OCI-LY1 (cell line): ENCODE data around the gene PGBD5.

Experiments used
- H2AFZ ChIP-seq: fragments of 200-600 bp; sonication (generic), shearing (Covaris generic); 2 replicates; pipeline ENCODE4 v1.6.0; 2014; ENCODE audit warnings: antibody characterized with exemption, mild to moderate bottlenecking, low read length
- H3F3A ChIP-seq: fragments of 200-600 bp; sonication (generic), shearing (Covaris generic); 2 replicates; pipeline ENCODE4 v1.6.0; 2014; ENCODE audit warnings: mild to moderate bottlenecking, antibody characterized with exemption, low read length, moderate library complexity; ENCODE audit not compliant: insufficient read depth
- H3K27ac ChIP-seq: fragments of 200-600 bp; sonication (generic); 2 replicates; pipeline ENCODE4 v1.5.1; 2014; ENCODE audit warnings: low read length, mixed run types, mild to moderate bottlenecking, low read depth; ENCODE audit not compliant: poor library complexity, severe bottlenecking
- H3K27me3 ChIP-seq: fragments of 200-600 bp; sonication (generic); 2 replicates; pipeline ENCODE4 v1.6.0; 2014; ENCODE audit warnings: antibody characterized with exemption, mild to moderate bottlenecking, low read length, moderate library complexity; ENCODE audit not compliant: insufficient read depth
- H3K36me3 ChIP-seq: fragments of 200-600 bp; sonication (generic); 2 replicates; pipeline ENCODE4 v1.6.1; 2014; ENCODE audit warnings: mild to moderate bottlenecking, antibody characterized with exemption, low read length, moderate library complexity, mixed read lengths; ENCODE audit not compliant: insufficient read depth
- H3K4me1 ChIP-seq: fragments of 200-600 bp; sonication (generic); 2 replicates; pipeline ENCODE4 v1.5.1; 2014; ENCODE audit warnings: mild to moderate bottlenecking, low read length, moderate library complexity; ENCODE audit not compliant: insufficient read depth, severe bottlenecking
- H3K4me2 ChIP-seq: fragments of 200-600 bp; sonication (generic), shearing (Covaris generic); 2 replicates; pipeline ENCODE4 v1.6.1; 2014; ENCODE audit warnings: low read length
- H3K4me3 ChIP-seq: fragments of 200-600 bp; sonication (generic); 2 replicates; pipeline ENCODE4 v1.5.1; 2014; ENCODE audit warnings: low read length, low read depth, mild to moderate bottlenecking, mixed read lengths; ENCODE audit not compliant: poor library complexity, severe bottlenecking
- H3K79me2 ChIP-seq: fragments of 200-600 bp; shearing (Covaris generic); 2 replicates; pipeline ENCODE4 v1.6.1; 2016; ENCODE audit warnings: mixed run types, low read length, mixed read lengths; ENCODE audit not compliant: insufficient read depth
- H3K9ac ChIP-seq: fragments of 200-600 bp; sonication (generic), shearing (Covaris generic); 2 replicates; pipeline ENCODE4 v1.6.1; 2014; ENCODE audit warnings: mild to moderate bottlenecking, low read length, mixed read lengths
- H3K9me2 ChIP-seq: fragments of 200-600 bp; sonication (generic), shearing (Covaris generic); 2 replicates; pipeline ENCODE4 v1.6.1; 2014; ENCODE audit warnings: low read depth, mild to moderate bottlenecking, low read length, mixed read lengths
- H3K9me3 ChIP-seq: fragments of 200-600 bp; shearing (Covaris generic); 2 replicates; pipeline ENCODE4 v1.6.1; 2014; ENCODE audit warnings: low read length, mixed read lengths
- H4K20me1 ChIP-seq: fragments of 200-600 bp; sonication (generic), shearing (Covaris generic); 2 replicates; pipeline ENCODE4 v1.6.0; 2016; ENCODE audit warnings: mild to moderate bottlenecking, low read length; ENCODE audit not compliant: insufficient read depth
- EZH2 ChIP-seq: fragments of 200-600 bp; sonication (generic), shearing (Covaris generic); IDR thresholded peaks from 2 replicates; pipeline ENCODE4 v1.8.0; 2017; ENCODE audit warnings: borderline replicate concordance, mixed run types, mild to moderate bottlenecking, antibody characterized with exemption, low read length, moderate library complexity, mixed read lengths
- TF ChIP-seq, protein P1 (sequence below): fragments of 200-600 bp; sonication (generic), shearing (Covaris generic); IDR thresholded peaks from 2 replicates; pipeline ENCODE4 v1.5.1; 2017; ENCODE audit warnings: mild to moderate bottlenecking, antibody characterized with exemption, low read length, moderate library complexity, mixed read lengths

PGBD5 gene

GRCh38 chr1:230456478-230456877 lies 30.3 kb upstream of the PGBD5 start:
- H3K9me3 ChIP-seq = no peaks in the 10 kb centered on the region

GRCh38 chr1:230455291-230455690 lies 29.2 kb upstream of the PGBD5 start:
- no peaks in the 10 kb centered on the region for H3K9me2 ChIP-seq
- H3K79me2 ChIP-seq = no peaks in the 10 kb centered on the region
- no peaks in the 10 kb centered on the region for H3F3A ChIP-seq
- H3K4me3 ChIP-seq = no peak overlapping the region
- H3K4me1 ChIP-seq = no peaks in the 10 kb centered on the region
- no peaks in the 10 kb centered on the region for H3K36me3 ChIP-seq
- H3K9me3 ChIP-seq = no peaks in the 10 kb centered on the region
- no peak for TF ChIP-seq EZH2
- TF ChIP-seq, protein P1, sequence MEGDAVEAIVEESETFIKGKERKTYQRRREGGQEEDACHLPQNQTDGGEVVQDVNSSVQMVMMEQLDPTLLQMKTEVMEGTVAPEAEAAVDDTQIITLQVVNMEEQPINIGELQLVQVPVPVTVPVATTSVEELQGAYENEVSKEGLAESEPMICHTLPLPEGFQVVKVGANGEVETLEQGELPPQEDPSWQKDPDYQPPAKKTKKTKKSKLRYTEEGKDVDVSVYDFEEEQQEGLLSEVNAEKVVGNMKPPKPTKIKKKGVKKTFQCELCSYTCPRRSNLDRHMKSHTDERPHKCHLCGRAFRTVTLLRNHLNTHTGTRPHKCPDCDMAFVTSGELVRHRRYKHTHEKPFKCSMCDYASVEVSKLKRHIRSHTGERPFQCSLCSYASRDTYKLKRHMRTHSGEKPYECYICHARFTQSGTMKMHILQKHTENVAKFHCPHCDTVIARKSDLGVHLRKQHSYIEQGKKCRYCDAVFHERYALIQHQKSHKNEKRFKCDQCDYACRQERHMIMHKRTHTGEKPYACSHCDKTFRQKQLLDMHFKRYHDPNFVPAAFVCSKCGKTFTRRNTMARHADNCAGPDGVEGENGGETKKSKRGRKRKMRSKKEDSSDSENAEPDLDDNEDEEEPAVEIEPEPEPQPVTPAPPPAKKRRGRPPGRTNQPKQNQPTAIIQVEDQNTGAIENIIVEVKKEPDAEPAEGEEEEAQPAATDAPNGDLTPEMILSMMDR = no peak
- no peaks in the 10 kb centered on the region for H3K27me3 ChIP-seq
- no peak overlapping the region for H3K4me2 ChIP-seq
- H2AFZ ChIP-seq = no peak overlapping the region
- no peak overlapping the region for H3K9ac ChIP-seq
- H3K27ac ChIP-seq = no peak overlapping the region
- H4K20me1 ChIP-seq = no peaks in the 10 kb centered on the region

More at GRCh38 chr1:230456478-230456877, 30.3 kb upstream of the PGBD5 start:
- Histone ChIP-seq H3F3A (no peaks in the 10 kb centered on the region), H2AFZ (no peak overlapping the region), H3K4me2 (no peak overlapping the region), H3K9ac (no peak overlapping the region), H3K4me1 (no peaks in the 10 kb centered on the region), H3K9me2 (no peaks in the 10 kb centered on the region), H3K79me2 (no peaks in the 10 kb centered on the region), H3K27me3 (no peaks in the 10 kb centered on the region), H3K4me3 (no peak overlapping the region), H3K36me3 (no peaks in the 10 kb centered on the region), H3K27ac (no peak overlapping the region), H4K20me1 (no peaks in the 10 kb centered on the region)
- TF ChIP-seq, protein P1 = no peak
- TF ChIP-seq EZH2 = no peak

- H4K20me1 ChIP-seq = no peaks in the 10 kb centered on the region
- H3F3A ChIP-seq = no peaks in the 10 kb centered on the region
- H3K27ac ChIP-seq = no peak overlapping the region
- no peaks in the 10 kb centered on the region for H3K4me1 ChIP-seq
- TF ChIP-seq, protein P1 = no peak
- no peak for TF ChIP-seq EZH2
- H3K9me2 ChIP-seq = no peaks in the 10 kb centered on the region
- no peaks in the 10 kb centered on the region for H3K36me3 ChIP-seq
- H2AFZ ChIP-seq = no peak overlapping the region
- H3K9me3 ChIP-seq = no peaks in the 10 kb centered on the region
- no peaks in the 10 kb centered on the region for H3K27me3 ChIP-seq
- H3K79me2 ChIP-seq = no peaks in the 10 kb centered on the region
- no peak overlapping the region for H3K9ac ChIP-seq
- no peak overlapping the region for H3K4me2 ChIP-seq
- H3K4me3 ChIP-seq = no peak overlapping the region
Observed at GRCh38 chr1:230453377-230453776, 27.2 kb upstream of the PGBD5 start.
